ENCODE results near the gene PIK3CD.
A peak's percentile ranks its signal among the peaks of the same experiment; 100 is the strongest.
"Not testable (repeated sequence)": the region's sequence is repeated elsewhere in the genome, so short reads cannot be mapped to it uniquely, and the experiment has no call there.

Gene PIK3CD

GRCh38 chr1:9744106-9744799, 92.7 kb downstream of the PIK3CD start:
- no peak for DNase-seq

GRCh38 chr1:9746211-9746610, 94.7 kb downstream of the PIK3CD start:
- DNase-seq, result no peak

GRCh38 chr1:9746651-9747050, 95.1 kb downstream of the PIK3CD start:
- DNase-seq, result no peak

GRCh38 chr1:9748391-9748790, 96.9 kb downstream of the PIK3CD start:
- DNase-seq, result not testable (repeated sequence)

GRCh38 chr1:9749361-9749760, 97.8 kb downstream of the PIK3CD start:
- DNase-seq, result no peak

- DNase-seq, result no peak
Measured at GRCh38 chr1:9751971-9752370, 100.4 kb downstream of the PIK3CD start.

- DNase-seq, result no peak
Measured at GRCh38 chr1:9753121-9753531, 101.6 kb downstream of the PIK3CD start.

GRCh38 chr1:9755441-9755995, 104.0 kb downstream of the PIK3CD start:
- no peak for DNase-seq

GRCh38 chr1:9758559-9759121, 107.1 kb downstream of the PIK3CD start:
- DNase-seq, result no peak

GRCh38 chr1:9759939-9760338, 108.4 kb downstream of the PIK3CD start:
- DNase-seq, result no peak

- DNase-seq, result no peak
Measured at GRCh38 chr1:9760824-9761223, 109.3 kb downstream of the PIK3CD start.

GRCh38 chr1:9761855-9762254, 110.3 kb downstream of the PIK3CD start:
- DNase-seq, result no peak

- not testable (repeated sequence) for DNase-seq
Measured at GRCh38 chr1:9762446-9762845, 110.9 kb downstream of the PIK3CD start.

GRCh38 chr1:9763914-9764313, 112.4 kb downstream of the PIK3CD start:
- no peak for DNase-seq

GRCh38 chr1:9764550-9764949, 113.0 kb downstream of the PIK3CD start:
- no peak for DNase-seq

- DNase-seq, result no peak
Measured at GRCh38 chr1:9766759-9767442, 115.4 kb downstream of the PIK3CD start.

GRCh38 chr1:9767964-9768668, 116.6 kb downstream of the PIK3CD start:
- DNase-seq, result peak; percentile 43

GRCh38 chr1:9768983-9769382, 117.5 kb downstream of the PIK3CD start:
- no peak for DNase-seq

- DNase-seq, result no peak
Measured at GRCh38 chr1:9770298-9770697, 118.8 kb downstream of the PIK3CD start.

GRCh38 chr1:9774712-9775679, 123.5 kb downstream of the PIK3CD start:
- no peak for DNase-seq

GRCh38 chr1:9776685-9777084, 125.2 kb downstream of the PIK3CD start:
- DNase-seq, result no peak
